GM12873 (cell line): Measurements from ENCODE around the gene POC1A.

ENCODE experiments used
- CTCF ChIP-seq: IDR thresholded peaks from 2 replicates; pipeline ENCODE4 v1.5.1; 2012; ENCODE audit warnings: low read depth, mild to moderate bottlenecking, moderate library complexity, low read length, control low read depth; ENCODE audit not compliant: insufficient read depth; ENCODE audit errors: missing control alignments

Gene POC1A

GRCh38 chr3:52154135-52155094, at the start of gene POC1A:
TSS of gene POC1A (minus strand) at chr3:52154423. CDS start at chr3:52154372, 51 bp downstream.
- no peak for TF ChIP-seq CTCF

- no peak for TF ChIP-seq CTCF
Measured at GRCh38 chr3:52203701-52204100, 49.5 kb upstream of the POC1A start.

- no peak for TF ChIP-seq CTCF
Measured at GRCh38 chr3:52202384-52203077, 48.3 kb upstream of the POC1A start.

- TF ChIP-seq CTCF, result no peak
Measured at GRCh38 chr3:52200981-52201679, 46.9 kb upstream of the POC1A start.

GRCh38 chr3:52198643-52199608, 44.7 kb upstream of the POC1A start:
- no peak for TF ChIP-seq CTCF

- no peak for TF ChIP-seq CTCF
Measured at GRCh38 chr3:52197842-52198625, 43.8 kb upstream of the POC1A start, which contains the start of gene ALAS1. TSS of gene ALAS1 (plus strand) at chr3:52198160. CDS start at chr3:52199242, 1,082 bp downstream.
